ENCODE data around the gene PLP1. TPM values are rescaled to one million over a fixed set of nuclear protein-coding genes. Genes with fewer than 3 reads are reported as not detected.

The PLP1 gene
- total and polyA plus RNA-seq, 9 donors, result 0.98 to 17.4 (median 5.5) TPM

DNA sequence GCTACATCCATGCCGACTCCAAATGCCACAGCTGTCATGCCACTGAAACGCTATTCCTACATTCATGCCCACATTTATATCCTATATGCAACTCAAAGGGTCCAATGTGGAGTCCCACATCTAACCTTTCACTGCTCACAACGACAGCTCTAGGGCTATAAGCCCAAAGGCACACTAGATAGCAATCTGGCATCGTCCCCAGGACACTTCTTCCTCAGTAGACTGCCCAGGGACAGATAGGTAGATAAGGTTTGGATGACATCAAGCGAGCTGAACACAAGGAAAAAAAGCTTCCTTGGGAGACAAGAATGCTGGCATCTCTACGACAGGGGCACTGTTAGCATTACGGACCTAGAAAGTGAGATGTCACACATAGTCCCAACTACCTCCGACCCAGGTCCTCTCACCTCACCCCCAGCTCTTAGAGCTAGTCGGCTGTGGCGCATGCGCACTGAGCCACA, 54.7 kb downstream of the PLP1 start:
- H3K4me3 ChIP-seq, result peak overlapping the region; percentile 47
- peak overlapping the region in 1 of 2 donors; percentile 85 for H3K27ac ChIP-seq
- no peaks in the 10 kb centered on the region for H3K36me3 ChIP-seq
- H3K27me3 ChIP-seq, result no peaks in the 10 kb centered on the region
- intact Hi-C loops (cut with DNase I), result no loop called here
- no peaks in the 10 kb centered on the region for H3K4me1 ChIP-seq (ENCODE audit: insufficient read depth)
- 28 to 43% (median 36%) methylated on average over 11 of the region's 11 CpGs for WGBS, 3 donors
- TF ChIP-seq EP300 (IDR thresholded peaks at IDR 0.05), result no peak
- TF ChIP-seq, protein P1, sequence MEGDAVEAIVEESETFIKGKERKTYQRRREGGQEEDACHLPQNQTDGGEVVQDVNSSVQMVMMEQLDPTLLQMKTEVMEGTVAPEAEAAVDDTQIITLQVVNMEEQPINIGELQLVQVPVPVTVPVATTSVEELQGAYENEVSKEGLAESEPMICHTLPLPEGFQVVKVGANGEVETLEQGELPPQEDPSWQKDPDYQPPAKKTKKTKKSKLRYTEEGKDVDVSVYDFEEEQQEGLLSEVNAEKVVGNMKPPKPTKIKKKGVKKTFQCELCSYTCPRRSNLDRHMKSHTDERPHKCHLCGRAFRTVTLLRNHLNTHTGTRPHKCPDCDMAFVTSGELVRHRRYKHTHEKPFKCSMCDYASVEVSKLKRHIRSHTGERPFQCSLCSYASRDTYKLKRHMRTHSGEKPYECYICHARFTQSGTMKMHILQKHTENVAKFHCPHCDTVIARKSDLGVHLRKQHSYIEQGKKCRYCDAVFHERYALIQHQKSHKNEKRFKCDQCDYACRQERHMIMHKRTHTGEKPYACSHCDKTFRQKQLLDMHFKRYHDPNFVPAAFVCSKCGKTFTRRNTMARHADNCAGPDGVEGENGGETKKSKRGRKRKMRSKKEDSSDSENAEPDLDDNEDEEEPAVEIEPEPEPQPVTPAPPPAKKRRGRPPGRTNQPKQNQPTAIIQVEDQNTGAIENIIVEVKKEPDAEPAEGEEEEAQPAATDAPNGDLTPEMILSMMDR (IDR thresholded peaks at IDR 0.05), result no peak
- no peak for TF ChIP-seq POLR2A (IDR thresholded peaks at IDR 0.05)
- DNase-seq, result no peak
- no peaks in the 10 kb centered on the region for H3K9me3 ChIP-seq

DNA sequence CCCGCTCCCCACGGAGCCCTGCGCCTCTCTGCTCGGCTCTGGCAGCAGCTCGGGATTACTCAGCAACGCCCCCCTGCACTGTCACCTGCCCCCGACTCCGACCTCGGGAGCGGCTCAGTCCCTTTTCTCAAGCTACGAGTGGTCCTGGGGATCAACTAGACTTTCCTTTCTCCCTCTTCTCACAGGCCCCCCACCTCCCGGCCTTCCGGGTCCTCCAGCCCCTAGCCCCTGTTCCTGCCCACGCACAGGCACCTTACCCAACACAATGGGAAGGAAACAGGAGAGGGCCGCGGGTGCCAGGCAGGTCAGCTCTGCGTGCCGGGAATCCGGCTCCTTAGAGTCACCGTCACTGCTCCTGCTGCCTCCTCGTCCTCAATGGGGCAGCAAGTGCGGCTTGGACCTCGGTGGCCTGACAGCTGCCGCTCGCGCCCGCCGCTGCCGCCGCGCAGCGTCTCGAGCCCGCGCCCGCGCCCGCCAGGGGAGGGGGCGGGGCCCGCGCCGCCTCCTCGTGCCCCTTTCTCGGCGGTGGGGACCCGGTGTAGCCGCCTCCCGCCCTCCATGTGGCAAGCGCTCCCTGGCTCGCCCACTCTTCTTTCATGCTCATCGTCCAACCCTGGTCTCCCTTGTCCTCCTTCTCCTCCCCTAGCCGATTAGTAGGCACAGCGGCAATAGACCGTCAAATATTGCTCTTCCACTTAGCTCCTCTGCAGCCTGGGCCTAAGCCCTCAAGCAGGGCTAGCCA, 55.3 kb downstream of the PLP1 start, which contains the start of gene RAB9B:
Gene RAB9B, minus strand, starts transcription at position 455 of the 742 bp plus-strand sequence. CDS start 6,473 bp downstream, outside the sequence.
- no peaks in the 10 kb centered on the region for H3K27me3 ChIP-seq
- H3K4me1 ChIP-seq (ENCODE audit: insufficient read depth), result no peaks in the 10 kb centered on the region
- no peaks in the 10 kb centered on the region for H3K9me3 ChIP-seq
- peak within 1 kb of the TSS; percentile 85 to 89 for H3K27ac ChIP-seq
- peak; percentile 79 to 86 (median 84) for DNase-seq
- H3K36me3 ChIP-seq, result no peaks in the 10 kb centered on the region
- WGBS, 3 donors, result 11 to 16% (median 14%) methylated on average over 39 to 54 of the region's 54 CpGs
- TF ChIP-seq, protein P1 (IDR thresholded peaks at IDR 0.05), result no peak
- peak; percentile 29 for TF ChIP-seq POLR2A (IDR thresholded peaks at IDR 0.05)
- intact Hi-C loops (cut with DNase I), result no loop called here
- H3K4me3 ChIP-seq, result peak within 1 kb of the TSS; percentile 47

DNA sequence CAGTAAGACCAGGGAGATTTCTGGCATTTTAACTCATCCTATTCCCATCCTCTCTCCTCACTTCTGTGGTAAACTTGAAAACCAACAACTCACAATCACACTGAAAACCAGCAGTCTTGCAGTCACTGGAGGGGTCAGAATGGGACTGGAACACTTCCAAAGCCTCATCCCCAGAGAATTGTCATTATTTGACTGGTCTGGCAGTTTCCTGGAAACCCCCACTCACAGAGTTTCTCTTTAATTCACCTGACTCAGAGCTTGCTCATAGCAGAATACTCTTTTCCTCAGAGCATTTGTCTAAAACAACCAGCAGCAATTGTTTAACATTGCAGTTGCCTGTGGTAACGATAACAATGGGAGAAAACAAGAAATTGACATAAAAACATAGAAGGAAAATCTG, 62.8 kb downstream of the PLP1 start:
- intact Hi-C loops (cut with DNase I), result no loop called here
- Histone ChIP-seq H3K9me3 (no peaks in the 10 kb centered on the region), H3K36me3 (no peaks in the 10 kb centered on the region), H3K4me1 (ENCODE audit: insufficient read depth) (no peaks in the 10 kb centered on the region), H3K4me3 (no peak overlapping the region), H3K27ac (no peak overlapping the region), H3K27me3 (no peaks in the 10 kb centered on the region)
- WGBS, 3 donors, result 58 to 65% (median 60%) methylated on average over 1 of the region's 1 CpG
- no peak for DNase-seq
- TF ChIP-seq EP300 (IDR thresholded peaks at IDR 0.05), result no peak
- no peak for TF ChIP-seq POLR2A (IDR thresholded peaks at IDR 0.05)
- TF ChIP-seq, protein P1 (IDR thresholded peaks at IDR 0.05), result no peak

Other genes with a start within 250 kb of the PLP1 start
- 100 to 1,000 TPM; 333 to 772 (median 462) TPM for gene TCEAL4, start 191.3 kb upstream of the PLP1 start, total RNA-seq
- 1,000 to 10,000 TPM in 1 of 2 donors, 100 to 1,000 TPM in 1; 942 to 1,592 TPM for gene TCEAL4, start 191.3 kb upstream of the PLP1 start, polyA plus RNA-seq
- 100 to 1,000 TPM in 4 of 7 donors, 10 to 100 TPM in 3; 67.8 to 150 (median 118) TPM for gene TCEAL3, start 168.9 kb upstream of the PLP1 start, total RNA-seq
- gene TCEAL3, start 168.9 kb upstream of the PLP1 start, polyA plus RNA-seq, result 100 to 1,000 TPM; 146 to 195 TPM
- 100 to 1,000 TPM; 112 to 525 (median 234) TPM for gene TCEAL1, start 147.9 kb upstream of the PLP1 start, total RNA-seq
- gene TCEAL1, start 147.9 kb upstream of the PLP1 start, polyA plus RNA-seq, result 100 to 1,000 TPM; 156 to 304 TPM
- 100 to 1,000 TPM; 457 to 960 (median 603) TPM for gene MORF4L2, start 90.1 kb upstream of the PLP1 start, total RNA-seq
- 100 to 1,000 TPM; 730 to 773 TPM for gene MORF4L2, start 90.1 kb upstream of the PLP1 start, polyA plus RNA-seq
- gene TMEM31, start 65.9 kb upstream of the PLP1 start, total RNA-seq, result 1 to 10 TPM in 2 of 7 donors, under 1 TPM in 4, not detected in 1; 0.35 to 1.1 (median 0.60) TPM
- gene TMEM31, start 65.9 kb upstream of the PLP1 start, polyA plus RNA-seq, result under 1 TPM; 0.58 to 0.85 TPM
- gene RAB9B, start 55.4 kb downstream of the PLP1 start, total RNA-seq, result 10 to 100 TPM in 5 of 7 donors, 1 to 10 TPM in 2; 3.7 to 23.8 (median 12.6) TPM
- 10 to 100 TPM in 1 of 2 donors, 1 to 10 TPM in 1; 6.8 to 14.0 TPM for gene RAB9B, start 55.4 kb downstream of the PLP1 start, polyA plus RNA-seq
- gene TMSB15B, start 185.8 kb downstream of the PLP1 start, total RNA-seq, result 10 to 100 TPM; 10.5 to 19.9 (median 14.3) TPM
- gene TMSB15B, start 185.8 kb downstream of the PLP1 start, polyA plus RNA-seq, result 10 to 100 TPM in 1 of 2 donors, 1 to 10 TPM in 1; 5.5 to 27.6 TPM
- not detected for gene H2BW1, start 236.9 kb downstream of the PLP1 start, total RNA-seq
- gene H2BW1, start 236.9 kb downstream of the PLP1 start, polyA plus RNA-seq, result not detected